ENCODE measurements around the gene LIMA1. TPM values are rescaled to one million over a fixed set of nuclear protein-coding genes. Genes with fewer than 3 reads are reported as not detected.
A peak's percentile ranks its signal among the peaks of the same experiment; 100 is the strongest.
"Not testable (repeated sequence)": the region's sequence is repeated elsewhere in the genome, so short reads cannot be mapped to it uniquely, and the experiment has no call there.

Gene LIMA1
- total RNA-seq, 2 donors from 2014 or later, result 48.8 to 53.4 TPM

GRCh38 chr12:50221228-50222008 lies 61.9 kb downstream of the LIMA1 start:
- TF ChIP-seq POLR2A (IDR thresholded peaks at IDR 0.05), result no peak
- TF ChIP-seq CTCF (IDR thresholded peaks at IDR 0.05), result no peak
- DNase-seq, result peak in 1 of 4 donors; percentile 10
- Histone ChIP-seq H3K9me3 (no peaks in the 10 kb centered on the region), H3K36me3 (replicated peaks in 1 of 2; ENCODE audit: insufficient read depth in 1 of 2, low read depth in 2 of 2) (peaks cover 0 to 1% of the 10 kb centered on the region in 2 donors), H3K27me3 (no peaks in the 10 kb centered on the region), H3K27ac (peak overlapping the region; percentile 35 to 61 (median 48)), H3K4me3 (no peak overlapping the region), H3K4me1 (peaks cover 12% of the 10 kb centered on the region)
- peak; percentile 30 for ATAC-seq
- WGBS, 2 donors, result 44 to 55% methylated on average over 9 of the region's 9 CpGs
- intact Hi-C loops (cut with DNase I), result no loop called here

DNA sequence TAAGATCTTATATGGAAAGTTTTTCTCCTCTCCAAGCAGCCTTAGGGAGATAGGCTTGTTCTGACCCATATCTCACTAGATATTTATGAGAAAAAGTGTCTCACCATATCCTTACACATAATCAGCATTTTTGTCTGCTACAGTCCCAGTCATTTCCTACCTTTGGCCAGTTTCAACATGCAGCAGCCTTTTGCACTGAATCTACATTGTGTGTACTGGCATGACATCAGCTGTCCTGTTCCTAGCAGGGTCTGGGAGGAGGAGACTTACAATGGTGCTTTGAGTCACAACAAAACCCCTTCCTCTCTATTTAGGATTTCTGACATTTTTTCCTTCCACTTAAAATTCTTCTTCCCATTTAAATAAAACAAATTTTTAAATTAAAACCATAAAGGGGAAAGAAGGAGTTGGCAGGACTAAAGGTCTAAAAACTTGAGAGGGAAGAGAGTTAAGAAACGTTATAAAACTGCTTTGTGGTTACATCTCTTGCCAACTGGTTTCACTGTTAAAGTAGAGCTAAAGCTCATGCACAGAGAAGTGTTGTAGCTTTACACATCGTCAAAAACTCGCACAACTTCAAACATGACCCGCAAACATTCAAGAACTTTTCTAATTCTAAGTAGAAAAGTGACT lies 62.8 kb downstream of the LIMA1 start:
- Histone ChIP-seq H3K4me1 (peaks cover 12% of the 10 kb centered on the region), H3K27me3 (no peaks in the 10 kb centered on the region), H3K4me3 (no peak overlapping the region), H3K9me3 (no peaks in the 10 kb centered on the region), H3K36me3 (replicated peaks in 1 of 2; ENCODE audit: insufficient read depth in 1 of 2, low read depth in 2 of 2) (peaks cover 0 to 1% of the 10 kb centered on the region in 2 donors), H3K27ac (peak overlapping the region in 3 of 4 donors; percentile 35 to 61 (median 49))
- ATAC-seq (no peak), DNase-seq (no peak)
- TF ChIP-seq POLR2A (IDR thresholded peaks at IDR 0.05) (peak in 1 of 3 donors; percentile 15), CTCF (IDR thresholded peaks at IDR 0.05) (no peak)
- intact Hi-C loops (cut with DNase I), result no loop called here
- 52 to 61% methylated on average over 4 of the region's 4 CpGs for WGBS, 2 donors

DNA sequence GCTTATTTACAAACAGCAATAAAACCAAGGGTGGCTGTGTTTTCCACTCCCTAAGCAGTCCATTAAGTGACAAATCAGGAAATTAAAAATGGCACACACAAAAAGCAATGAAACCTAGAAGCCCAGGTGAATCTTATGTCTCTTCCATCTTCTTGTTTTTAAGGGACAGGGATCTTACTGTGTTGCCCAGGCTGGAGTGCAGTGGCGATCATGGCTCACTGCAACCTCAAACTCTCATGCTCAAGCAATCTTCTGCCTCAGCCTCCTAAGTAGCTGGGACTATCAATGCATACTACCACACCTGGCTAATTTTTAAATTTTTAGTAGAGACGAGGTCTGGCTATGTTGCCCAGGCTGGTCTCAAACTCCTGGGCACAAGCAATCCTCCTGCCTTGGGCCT lies 63.8 kb downstream of the LIMA1 start:
- no peak overlapping the region for H3K27ac ChIP-seq
- no peaks in the 10 kb centered on the region for H3K9me3 ChIP-seq
- H3K27me3 ChIP-seq, result no peaks in the 10 kb centered on the region
- H3K4me1 ChIP-seq, result peaks cover 10% of the 10 kb centered on the region
- ATAC-seq, result no peak
- no peak for DNase-seq
- H3K36me3 ChIP-seq (replicated peaks in 1 of 2; ENCODE audit: insufficient read depth in 1 of 2, low read depth in 2 of 2), result peaks cover 0 to 1% of the 10 kb centered on the region in 2 donors
- TF ChIP-seq POLR2A (IDR thresholded peaks at IDR 0.05) (no peak), CTCF (IDR thresholded peaks at IDR 0.05) (no peak)
- 92 to 97% methylated on average over 2 of the region's 2 CpGs for WGBS, 2 donors
- no peak overlapping the region for H3K4me3 ChIP-seq
- intact Hi-C loops (cut with DNase I), result no loop called here

DNA sequence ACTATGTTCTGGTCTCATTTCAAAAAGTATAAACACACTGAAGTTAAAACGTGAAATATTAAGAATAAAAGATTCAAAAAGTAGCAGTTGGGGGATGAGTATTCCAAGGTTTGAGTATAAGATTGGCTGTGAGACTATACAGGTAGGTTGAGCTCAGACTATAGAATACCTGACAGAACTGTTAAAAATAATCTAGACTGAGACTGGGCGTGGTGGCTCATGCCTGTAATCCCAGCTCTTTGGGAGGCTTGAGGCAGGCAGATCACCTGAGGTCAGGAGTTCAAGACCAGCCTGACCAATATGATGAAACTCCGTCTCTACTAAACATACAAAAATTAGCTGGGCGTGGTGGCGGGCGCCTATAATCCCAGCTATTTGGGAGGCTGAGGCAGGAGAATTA lies 64.3 kb downstream of the LIMA1 start:
- H3K27ac ChIP-seq; H3K4me3 ChIP-seq; DNase-seq; ATAC-seq; H3K36me3 ChIP-seq (replicated peaks in 1 of 2; ENCODE audit: insufficient read depth in 1 of 2, low read depth in 2 of 2); H3K9me3 ChIP-seq; intact Hi-C loops (cut with DNase I); H3K4me1 ChIP-seq; H3K27me3 ChIP-seq: not testable (repeated sequence)
- 92 to 96% methylated on average over 6 of the region's 6 CpGs for WGBS, 2 donors

DNA sequence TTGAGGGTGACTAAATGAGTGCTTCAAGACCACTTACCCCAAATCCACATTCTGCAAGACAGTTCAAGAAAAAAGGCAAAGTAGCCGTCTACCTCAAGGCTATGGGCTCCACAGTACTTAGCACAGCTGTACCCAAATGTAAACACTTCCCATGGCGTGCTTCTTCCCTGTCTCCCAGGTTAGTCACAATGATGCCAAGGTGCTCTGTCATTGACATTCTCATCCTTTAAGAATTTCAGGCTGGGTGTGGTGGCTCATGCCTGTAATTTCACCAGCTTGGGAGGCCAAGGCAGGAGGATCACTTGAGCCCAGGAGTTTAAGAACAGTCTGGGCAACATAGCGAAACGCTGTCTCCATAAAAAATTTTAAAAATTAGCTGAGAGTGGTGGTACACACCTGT lies 64.9 kb downstream of the LIMA1 start:
- H3K27ac ChIP-seq, result no peak overlapping the region
- intact Hi-C loops (cut with DNase I), result no loop called here
- TF ChIP-seq CTCF (IDR thresholded peaks at IDR 0.05) (no peak), POLR2A (IDR thresholded peaks at IDR 0.05) (no peak)
- H3K36me3 ChIP-seq (replicated peaks in 1 of 2; ENCODE audit: insufficient read depth in 1 of 2, low read depth in 2 of 2), result peaks cover 0 to 1% of the 10 kb centered on the region in 2 donors
- no peak overlapping the region for H3K4me3 ChIP-seq
- no peaks in the 10 kb centered on the region for H3K27me3 ChIP-seq
- no peaks in the 10 kb centered on the region for H3K9me3 ChIP-seq
- no peak for DNase-seq
- no peak for ATAC-seq
- peaks cover 4% of the 10 kb centered on the region for H3K4me1 ChIP-seq
- WGBS, 2 donors, result 91 to 100% methylated on average over 4 of the region's 4 CpGs

Data from body of pancreas (tissue), 4 donors.